HEK293 (cell line): ENCODE data around the gene DFFA.

Source experiments
- HIC1 ChIP-seq: fragments of 450-650 bp; formaldehyde crosslinking; IDR thresholded peaks from 2 replicates; pipeline ENCODE4 v1.5.1; 2016; ENCODE audit warnings: missing biosample characterization, missing genetic modification characterization
- INSM2 ChIP-seq: fragments of 450-650 bp; formaldehyde crosslinking; IDR thresholded peaks from 2 replicates; pipeline ENCODE4 v1.5.1; 2016; ENCODE audit warnings: missing biosample characterization, missing genetic modification characterization
- SP2 ChIP-seq: fragments of 450-650 bp; formaldehyde crosslinking; IDR thresholded peaks from 2 replicates; pipeline ENCODE4 v1.5.1; 2016; ENCODE audit warnings: missing biosample characterization, missing genetic modification characterization
- ZBTB1 ChIP-seq: fragments of 450-650 bp; formaldehyde crosslinking; IDR thresholded peaks from 2 replicates; pipeline ENCODE4 v1.5.1; 2016; ENCODE audit warnings: missing biosample characterization, missing genetic modification characterization
- ZBTB17 ChIP-seq: fragments of 450-650 bp; formaldehyde crosslinking; IDR thresholded peaks from 2 replicates; pipeline ENCODE4 v1.5.1; 2016; ENCODE audit warnings: missing biosample characterization, missing genetic modification characterization
- ZBTB8A ChIP-seq: fragments of 450-650 bp; formaldehyde crosslinking; IDR thresholded peaks from 2 replicates; pipeline ENCODE4 v1.5.1; 2016; ENCODE audit warnings: missing biosample characterization, missing genetic modification characterization
- ZFHX2 ChIP-seq: fragments of 450-650 bp; formaldehyde crosslinking; conservative IDR thresholded peaks from 2 replicates; pipeline ENCODE4 v1.5.1; 2016; ENCODE audit warnings: missing biosample characterization, missing genetic modification characterization
- ZNF175 ChIP-seq: fragments of 450-650 bp; formaldehyde crosslinking; IDR thresholded peaks from 2 replicates; pipeline ENCODE4 v1.5.1; 2016; ENCODE audit warnings: missing biosample characterization, missing genetic modification characterization
- ZNF335 ChIP-seq: fragments of 450-650 bp; formaldehyde crosslinking; conservative IDR thresholded peaks from 2 replicates; pipeline ENCODE4 v1.5.1; 2016; ENCODE audit warnings: missing biosample characterization, missing genetic modification characterization
- ZNF354C ChIP-seq: fragments of 450-650 bp; formaldehyde crosslinking; IDR thresholded peaks from 2 replicates; pipeline ENCODE4 v1.5.1; 2016; ENCODE audit warnings: missing biosample characterization, missing genetic modification characterization, low read depth, borderline replicate concordance
- ZNF426 ChIP-seq: fragments of 450-650 bp; formaldehyde crosslinking; IDR thresholded peaks from 2 replicates; pipeline ENCODE4 v1.5.1; 2017; ENCODE audit warnings: missing biosample characterization, missing genetic modification characterization, mild to moderate bottlenecking, inconsistent platforms, moderate library complexity
- ZNF48 ChIP-seq: fragments of 450-650 bp; formaldehyde crosslinking; IDR thresholded peaks from 2 replicates; pipeline ENCODE4 v1.5.1; 2016; ENCODE audit warnings: missing biosample characterization, missing genetic modification characterization
- ZNF558 ChIP-seq: fragments of 450-650 bp; formaldehyde crosslinking; IDR thresholded peaks from 2 replicates; pipeline ENCODE4 v1.5.1; 2016; ENCODE audit warnings: missing biosample characterization, missing genetic modification characterization
- ZNF776 ChIP-seq: fragments of 450-650 bp; formaldehyde crosslinking; IDR thresholded peaks from 2 replicates; pipeline ENCODE4 v1.5.0; 2017; ENCODE audit warnings: missing biosample characterization, missing genetic modification characterization, borderline replicate concordance
- ZNF777 ChIP-seq: fragments of 450-650 bp; formaldehyde crosslinking; IDR thresholded peaks from 2 replicates; pipeline ENCODE4 v1.5.1; 2017; ENCODE audit warnings: missing biosample characterization, missing genetic modification characterization, borderline replicate concordance
- ZNF791 ChIP-seq: fragments of 450-650 bp; formaldehyde crosslinking; IDR thresholded peaks from 2 replicates; pipeline ENCODE4 v1.5.1; 2016; ENCODE audit warnings: missing biosample characterization, missing genetic modification characterization
- ZNF837 ChIP-seq: fragments of 450-650 bp; formaldehyde crosslinking; IDR thresholded peaks from 2 replicates; pipeline ENCODE4 v1.5.1; 2016; ENCODE audit warnings: missing biosample characterization, missing genetic modification characterization
- ZNF843 ChIP-seq: fragments of 450-650 bp; formaldehyde crosslinking; IDR thresholded peaks from 2 replicates; pipeline ENCODE4 v1.5.1; 2016; ENCODE audit warnings: missing biosample characterization, missing genetic modification characterization
- TF ChIP-seq, protein P1 (sequence below): IDR thresholded peaks from 2 replicates; pipeline ENCODE4 v1.6.1; 2011; ENCODE audit warnings: mild to moderate bottlenecking, low read depth, low read length, borderline replicate concordance
- TF ChIP-seq, protein P2 (sequence below): fragments of 450-650 bp; formaldehyde crosslinking; conservative IDR thresholded peaks from 2 replicates; pipeline ENCODE4 v1.5.1; 2016; ENCODE audit warnings: low read depth, missing biosample characterization, missing genetic modification characterization

DFFA gene

GRCh38 chr1:10430216-10431069 is 41.9 kb downstream of the DFFA start, which contains the start of gene CENPS (continued):
- no peak for TF ChIP-seq ZNF558 (tag by site-specific recombination)
- no peak for TF ChIP-seq ZNF354C (tag by site-specific recombination)
- TF ChIP-seq SP2 (tag by site-specific recombination), result peak; percentile 64
- TF ChIP-seq ZFHX2, result peak; percentile 87
- TF ChIP-seq ZNF48, result no peak
- no peak for TF ChIP-seq ZNF426 (tag by site-specific recombination)
- peak; percentile 54; the same call in 1 of the 2 replicates for TF ChIP-seq HIC1 (tag by site-specific recombination)
- no peak for TF ChIP-seq ZNF791 (tag by site-specific recombination)
- no peak for TF ChIP-seq ZNF777 (tag by site-specific recombination)
- TF ChIP-seq ZBTB8A (tag by site-specific recombination), result peak; percentile 51
- peak; percentile 96 for TF ChIP-seq ZNF335 (tag by site-specific recombination)
- 0 out of 2 replicates have a peak, but pooled peaks have one; percentile 46 for TF ChIP-seq ZNF843 (tag by site-specific recombination)
- TF ChIP-seq INSM2, result peak; percentile 82
- TF ChIP-seq, protein P1, sequence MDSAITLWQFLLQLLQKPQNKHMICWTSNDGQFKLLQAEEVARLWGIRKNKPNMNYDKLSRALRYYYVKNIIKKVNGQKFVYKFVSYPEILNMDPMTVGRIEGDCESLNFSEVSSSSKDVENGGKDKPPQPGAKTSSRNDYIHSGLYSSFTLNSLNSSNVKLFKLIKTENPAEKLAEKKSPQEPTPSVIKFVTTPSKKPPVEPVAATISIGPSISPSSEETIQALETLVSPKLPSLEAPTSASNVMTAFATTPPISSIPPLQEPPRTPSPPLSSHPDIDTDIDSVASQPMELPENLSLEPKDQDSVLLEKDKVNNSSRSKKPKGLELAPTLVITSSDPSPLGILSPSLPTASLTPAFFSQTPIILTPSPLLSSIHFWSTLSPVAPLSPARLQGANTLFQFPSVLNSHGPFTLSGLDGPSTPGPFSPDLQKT, result no peak
- no peak for TF ChIP-seq ZNF837 (tag by site-specific recombination)
- peak; percentile 73; the same call in 1 of the 2 replicates for TF ChIP-seq ZBTB1 (tag by site-specific recombination)
- TF ChIP-seq ZNF175 (tag by site-specific recombination), result no peak
- TF ChIP-seq, protein P2, sequence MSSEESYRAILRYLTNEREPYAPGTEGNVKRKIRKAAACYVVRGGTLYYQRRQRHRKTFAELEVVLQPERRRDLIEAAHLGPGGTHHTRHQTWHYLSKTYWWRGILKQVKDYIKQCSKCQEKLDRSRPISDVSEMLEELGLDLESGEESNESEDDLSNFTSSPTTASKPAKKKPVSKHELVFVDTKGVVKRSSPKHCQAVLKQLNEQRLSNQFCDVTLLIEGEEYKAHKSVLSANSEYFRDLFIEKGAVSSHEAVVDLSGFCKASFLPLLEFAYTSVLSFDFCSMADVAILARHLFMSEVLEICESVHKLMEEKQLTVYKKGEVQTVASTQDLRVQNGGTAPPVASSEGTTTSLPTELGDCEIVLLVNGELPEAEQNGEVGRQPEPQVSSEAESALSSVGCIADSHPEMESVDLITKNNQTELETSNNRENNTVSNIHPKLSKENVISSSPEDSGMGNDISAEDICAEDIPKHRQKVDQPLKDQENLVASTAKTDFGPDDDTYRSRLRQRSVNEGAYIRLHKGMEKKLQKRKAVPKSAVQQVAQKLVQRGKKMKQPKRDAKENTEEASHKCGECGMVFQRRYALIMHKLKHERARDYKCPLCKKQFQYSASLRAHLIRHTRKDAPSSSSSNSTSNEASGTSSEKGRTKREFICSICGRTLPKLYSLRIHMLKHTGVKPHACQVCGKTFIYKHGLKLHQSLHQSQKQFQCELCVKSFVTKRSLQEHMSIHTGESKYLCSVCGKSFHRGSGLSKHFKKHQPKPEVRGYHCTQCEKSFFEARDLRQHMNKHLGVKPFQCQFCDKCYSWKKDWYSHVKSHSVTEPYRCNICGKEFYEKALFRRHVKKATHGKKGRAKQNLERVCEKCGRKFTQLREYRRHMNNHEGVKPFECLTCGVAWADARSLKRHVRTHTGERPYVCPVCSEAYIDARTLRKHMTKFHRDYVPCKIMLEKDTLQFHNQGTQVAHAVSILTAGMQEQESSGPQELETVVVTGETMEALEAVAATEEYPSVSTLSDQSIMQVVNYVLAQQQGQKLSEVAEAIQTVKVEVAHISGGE, result peak; percentile 34; the same call in 1 of the 2 replicates
- TF ChIP-seq ZBTB17, result peak; percentile 63; the same call in 1 of the 2 replicates
- peak; percentile 52; the same call in 1 of the 2 replicates for TF ChIP-seq ZNF776 (tag by site-specific recombination)
